ENCODE results near the gene PPM1E. TPM values are rescaled to one million over a fixed set of nuclear protein-coding genes. Genes with fewer than 3 reads are reported as not detected.

The PPM1E gene
- total and polyA plus RNA-seq, 2 of the 8 experiments (the other 6 are each of a cell fraction or from before 2014, with no cell fraction given), result 5.0 to 10.4 TPM

DNA sequence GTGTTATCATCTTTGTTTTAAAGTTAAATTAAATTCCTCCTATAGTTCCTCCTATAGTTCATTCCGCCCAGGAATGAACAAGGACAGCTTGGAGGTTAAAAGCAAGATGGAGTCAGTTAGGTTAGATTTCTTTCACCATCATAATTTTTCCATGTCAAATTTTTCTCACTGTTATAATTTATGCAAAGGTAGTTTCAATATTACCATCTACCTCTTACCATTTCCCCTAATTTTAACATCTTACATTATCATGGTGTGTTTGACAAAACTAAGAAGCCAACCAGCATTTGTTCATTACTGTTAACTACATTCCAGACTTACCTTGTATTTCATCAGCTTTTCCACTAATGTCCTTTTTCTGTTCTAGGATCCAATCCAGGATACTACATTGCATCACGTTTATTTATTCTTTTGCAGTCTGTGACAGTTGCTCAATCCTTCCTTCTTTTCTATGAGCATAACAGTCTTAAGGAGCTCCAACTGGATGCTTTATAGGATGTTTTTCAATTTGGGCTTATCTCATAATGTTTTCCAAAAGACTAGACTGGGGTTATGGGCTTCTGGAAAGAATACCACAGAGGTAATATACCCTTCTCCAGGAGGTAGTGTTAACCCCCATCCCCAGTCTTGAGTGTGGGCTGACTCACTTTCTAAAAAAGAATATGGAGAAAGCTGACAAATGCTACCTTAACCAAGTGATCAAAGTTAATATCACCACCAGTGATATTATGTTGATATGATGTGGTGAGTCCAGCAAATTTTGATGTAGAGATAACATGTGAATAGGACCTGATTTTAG, 158.5 kb downstream of the PPM1E start:
- H3K4me2 ChIP-seq (ENCODE audit: insufficient read depth in 1 of 2, low read depth in 2 of 2, low read length in 2 of 2), result no peak overlapping the region
- FAIRE-seq (no peak), DNase-seq (ENCODE audit: low read depth in 1 of 2, low spot score in 2 of 2) (no peak)
- TF ChIP-seq SP1 (IDR thresholded peaks at IDR 0.05; ENCODE audit: low read depth, low read length), result no peak
- no peak for TF ChIP-seq JUN (IDR thresholded peaks at IDR 0.05; ENCODE audit: low read depth, low read length)
- no peak for TF ChIP-seq JUND (IDR thresholded peaks at IDR 0.05; ENCODE audit: low read length)
- TF ChIP-seq CREB1 (IDR thresholded peaks at IDR 0.05), result no peak
- TF ChIP-seq GTF2F1 (IDR thresholded peaks at IDR 0.05; ENCODE audit: borderline replicate concordance, low read depth, low read length), result no peak
- TF ChIP-seq GABPA (IDR thresholded peaks at IDR 0.05; ENCODE audit: borderline replicate concordance, insufficient read depth, low read length), result no peak
- no peak for TF ChIP-seq RXRA (IDR thresholded peaks at IDR 0.05; ENCODE audit: insufficient read depth, low read depth, low read length)
- TF ChIP-seq CHD1 (IDR thresholded peaks at IDR 0.05; ENCODE audit: low read depth, low read length), result no peak
- no peak overlapping the region for H2BK12ac ChIP-seq (ENCODE audit: low read depth, low read length)
- no peak overlapping the region for H2BK120ac ChIP-seq (replicated peaks; ENCODE audit: low read depth, low read length)
- no peak overlapping the region for H3K9ac ChIP-seq (replicated peaks in 1 of 4; ENCODE audit: extremely low read depth in 1 of 4, low read depth in 3 of 4, low read length in 3 of 4)
- ChIA-PET CTCF (ENCODE audit: partially characterized antibody) (interaction anchor here (0.9 kb wide), 1 partner anchor 95 kb away, joined by 3 read pairs; no protein-coding TSS in a partner anchor), POLR2A (ENCODE audit: partially characterized antibody) (no interaction called here)
- H3K23me2 ChIP-seq (ENCODE audit: low read depth, low read length), result no peaks in the 10 kb centered on the region; the same call in 1 of the 2 replicates
- H3K9me3 ChIP-seq (ENCODE audit: insufficient read depth in 2 of 2, low read depth in 1 of 2, low read length in 1 of 2), result no peaks in the 10 kb centered on the region
- no peak overlapping the region for H2BK5ac ChIP-seq (ENCODE audit: low read depth, low read length)
- H3K14ac ChIP-seq (ENCODE audit: insufficient read length), result no peak overlapping the region
- H3K27me3 ChIP-seq (replicated peaks in 1 of 4; ENCODE audit: control insufficient read depth in 3 of 4, extremely low read depth in 1 of 4, insufficient read depth in 3 of 4, low read length in 3 of 4), result no peaks in the 10 kb centered on the region
- no peak overlapping the region for H4K8ac ChIP-seq (ENCODE audit: extremely low read depth, insufficient read depth, low read length)
- H4K91ac ChIP-seq (replicated peaks; ENCODE audit: insufficient read length, low read length), result no peak overlapping the region
- no peak overlapping the region for H3K18ac ChIP-seq (ENCODE audit: extremely low read depth, low read length)
- no peak overlapping the region for H3K4me3 ChIP-seq (ENCODE audit: extremely low read depth in 1 of 4, insufficient read depth in 2 of 4, low read depth in 3 of 4, low read length in 4 of 4)
- peaks cover 0 to 10% (median 2%) of the 10 kb centered on the region in 4 experiments; a peak in 3 of 7 replicates for H3K4me1 ChIP-seq (replicated peaks in 1 of 4; ENCODE audit: control insufficient read depth in 3 of 4, insufficient read depth in 4 of 4, low read length in 3 of 4)
- 75% methylated on average over 2 of the region's 2 CpGs; no CpG with 5 or more reads in 1 of the 2 experiments for WGBS, 2 experiments (ENCODE audit: extremely low coverage in 1 of 2, insufficient coverage in 1 of 2, insufficient read length in 1 of 2, insufficient replicate concordance in 2 of 2, low coverage in 1 of 2, low lambda C conversion rate in 2 of 2, missing lambda C conversion rate in 1 of 2)
- no peaks in the 10 kb centered on the region for H3K79me1 ChIP-seq (ENCODE audit: low read depth, low read length)
- H3K79me2 ChIP-seq (ENCODE audit: control insufficient read depth in 1 of 2, insufficient read depth in 2 of 2, low read length in 2 of 2), result no peaks in the 10 kb centered on the region
- no peak overlapping the region for H2AK5ac ChIP-seq (ENCODE audit: low read depth, low read length)
- H4K5ac ChIP-seq (ENCODE audit: insufficient read length, low read depth, low read length), result no peak overlapping the region
- H3K23ac ChIP-seq (ENCODE audit: insufficient read length), result no peak overlapping the region
- H3K36me3 ChIP-seq (ENCODE audit: control insufficient read depth in 2 of 4, insufficient read depth in 4 of 4, low read length in 3 of 4), result no peaks in the 10 kb centered on the region
- H4K20me1 ChIP-seq (replicated peaks in 1 of 2; ENCODE audit: control insufficient read depth in 1 of 2, insufficient read depth in 2 of 2, low read length in 2 of 2), result no peaks in the 10 kb centered on the region
- no peak overlapping the region for H3K27ac ChIP-seq (ENCODE audit: low read depth, low read length)
- H3K4ac ChIP-seq (replicated peaks; ENCODE audit: insufficient read length, low read depth, low read length), result no peak overlapping the region
- H2BK15ac ChIP-seq (ENCODE audit: low read length), result no peak overlapping the region
- H3K56ac ChIP-seq (replicated peaks; ENCODE audit: insufficient read length, low read depth, low read length), result no peak overlapping the region
- no peak overlapping the region for H2BK20ac ChIP-seq (ENCODE audit: low read length)
- H2AFZ ChIP-seq (ENCODE audit: low read length), result no peak overlapping the region

Measured in H1 (cell line).